Hepatocyte (in vitro differentiated cells): Measurements from ENCODE around the gene KRT76.

Source experiments
- EZH2 ChIP-seq: fragments of 200-600 bp; sonication (generic); IDR thresholded peaks from 2 replicates; pipeline ENCODE4 v1.6.1; 2016; ENCODE audit warnings: antibody characterized with exemption, mild to moderate bottlenecking, borderline replicate concordance
- TF ChIP-seq, protein P1 (sequence below): fragments of 200-600 bp; sonication (generic); IDR thresholded peaks from 2 replicates; pipeline ENCODE4 v1.5.1; 2016; ENCODE audit warnings: antibody characterized with exemption, mild to moderate bottlenecking; ENCODE audit not compliant: poor library complexity

DNA sequence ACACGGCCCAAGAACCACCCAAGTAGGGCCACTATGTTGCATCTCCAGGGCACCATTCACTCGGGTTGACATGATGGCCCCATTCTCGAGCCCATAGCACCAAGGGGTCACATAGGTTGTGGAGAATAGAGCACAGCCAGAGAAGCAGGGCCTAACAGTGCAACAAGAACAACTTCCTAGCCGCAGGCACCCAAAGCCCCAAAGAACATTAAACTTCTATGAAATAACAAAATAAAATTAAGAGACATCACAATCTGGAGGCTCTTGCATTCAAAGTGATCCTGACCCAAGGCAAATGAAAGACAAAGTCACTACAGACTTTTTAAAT lies 34.9 kb upstream of the KRT76 start:
- TF ChIP-seq, protein P1, sequence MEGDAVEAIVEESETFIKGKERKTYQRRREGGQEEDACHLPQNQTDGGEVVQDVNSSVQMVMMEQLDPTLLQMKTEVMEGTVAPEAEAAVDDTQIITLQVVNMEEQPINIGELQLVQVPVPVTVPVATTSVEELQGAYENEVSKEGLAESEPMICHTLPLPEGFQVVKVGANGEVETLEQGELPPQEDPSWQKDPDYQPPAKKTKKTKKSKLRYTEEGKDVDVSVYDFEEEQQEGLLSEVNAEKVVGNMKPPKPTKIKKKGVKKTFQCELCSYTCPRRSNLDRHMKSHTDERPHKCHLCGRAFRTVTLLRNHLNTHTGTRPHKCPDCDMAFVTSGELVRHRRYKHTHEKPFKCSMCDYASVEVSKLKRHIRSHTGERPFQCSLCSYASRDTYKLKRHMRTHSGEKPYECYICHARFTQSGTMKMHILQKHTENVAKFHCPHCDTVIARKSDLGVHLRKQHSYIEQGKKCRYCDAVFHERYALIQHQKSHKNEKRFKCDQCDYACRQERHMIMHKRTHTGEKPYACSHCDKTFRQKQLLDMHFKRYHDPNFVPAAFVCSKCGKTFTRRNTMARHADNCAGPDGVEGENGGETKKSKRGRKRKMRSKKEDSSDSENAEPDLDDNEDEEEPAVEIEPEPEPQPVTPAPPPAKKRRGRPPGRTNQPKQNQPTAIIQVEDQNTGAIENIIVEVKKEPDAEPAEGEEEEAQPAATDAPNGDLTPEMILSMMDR = no peak
- TF ChIP-seq EZH2 = no peak
